A549 (cell line): ENCODE measurements around the gene EDA. TPM values are rescaled to one million over a fixed set of nuclear protein-coding genes. Genes with fewer than 3 reads are reported as not detected.

ENCODE experiments used
- ATAC-seq, 2 experiments: fragments of 200-7000 bp in 1 of 2; fragments of >200 bp in 1 of 2; cut with Nextera tagmentation in 1 of 2; cut with Tn5 transposase in 1 of 2; 3 replicates each; pipeline versions ENCODE4 v1.8.0 to v1.9.1; 2018 to 2020; ENCODE audit warnings: mild to moderate bottlenecking in 1 of 2, moderate library complexity in 1 of 2
- CTCF ChIA-PET: fragments of 300-600 bp; sonication (Branson Sonifier 250); formaldehyde crosslinking; extraction: SDS; loops from one replicate; lab custom pipeline; 2021; ENCODE audit warnings: antibody characterized with exemption, inconsistent platforms; lab: Yijun Ruan, JAX
- POLR2A ChIA-PET: fragments of 350-600 bp; formaldehyde crosslinking; extraction: SDS; loops from one replicate; lab custom pipeline; 2021; ENCODE audit warnings: antibody characterized with exemption, inconsistent platforms; lab: Yijun Ruan, JAX
- DNase-seq, 2 experiments: peaks; one replicate each; pipeline versions ENCODE4 v3.0.0 to v3.0.0-alpha.2; 2011 to 2016; ENCODE audit warnings: low read depth in 1 of 2, low spot score in 1 of 2
- FAIRE-seq: peaks from 2 replicates; lab custom pipeline; 2011; peaks lifted over from hg19 to GRCh38; lab: Jason Lieb, UNC
- H3K27ac ChIP-seq, 2 experiments: fragments of >200 bp; sonication (Bioruptor Twin); formaldehyde crosslinking; 3 replicates each; pipeline ENCODE4 v1.5.1; 2016 to 2017
- H3K4me1 ChIP-seq: fragments of >200 bp; sonication (Bioruptor Twin); formaldehyde crosslinking; 3 replicates; pipeline ENCODE4 v1.6.1; 2016
- H3K4me2 ChIP-seq: fragments of >200 bp; sonication (Bioruptor Twin); formaldehyde crosslinking; 3 replicates; pipeline ENCODE4 v1.6.1; 2016
- H3K4me3 ChIP-seq: fragments of >200 bp; sonication (Bioruptor Twin); formaldehyde crosslinking; 3 replicates; pipeline ENCODE4 v1.5.1; 2016
- H3K9me3 ChIP-seq: fragments of >200 bp; sonication (Bioruptor Twin); formaldehyde crosslinking; 3 replicates; pipeline ENCODE4 v1.6.1; 2016
- CHD4 ChIP-seq: fragments of 200-600 bp; sonication (generic); IDR thresholded peaks from 2 replicates; pipeline ENCODE4 v1.6.1; 2016; ENCODE audit warnings: antibody characterized with exemption, mild to moderate bottlenecking, borderline replicate concordance
- ESRRA ChIP-seq: fragments of 150-350 bp; IDR thresholded peaks from 2 replicates; pipeline ENCODE4 v1.6.1; 2014; ENCODE audit warnings: mild to moderate bottlenecking, low read length, borderline replicate concordance
- FOSL2 ChIP-seq, 2 experiments: fragments of 450-650 bp in 1 of 2; fragments of >200 bp in 1 of 2; sonication (Bioruptor Twin) in 1 of 2; formaldehyde crosslinking; IDR thresholded peaks; 2 replicates each; pipeline versions ENCODE4 v1.5.0 to v1.6.1; 2016 to 2020; ENCODE audit warnings: mild to moderate bottlenecking in 1 of 2, moderate library complexity in 1 of 2
- GATA3 ChIP-seq: IDR thresholded peaks from 2 replicates; pipeline ENCODE4 v1.6.1; 2012; ENCODE audit warnings: borderline replicate concordance
- HDAC2 ChIP-seq: fragments of 200-600 bp; sonication (generic); IDR thresholded peaks from 2 replicates; pipeline ENCODE4 v1.6.1; 2016
- HOXB5 ChIP-seq: fragments of 250-450 bp; sonication (Bioruptor Pico); IDR thresholded peaks from 2 replicates; pipeline ENCODE4 v1.5.0; 2020; ENCODE audit warnings: mild to moderate bottlenecking, moderate library complexity
- MAFK ChIP-seq: fragments of 450-650 bp; IDR thresholded peaks from 2 replicates; pipeline ENCODE4 v1.6.1; 2014; ENCODE audit not compliant: partially characterized antibody
- PHF8 ChIP-seq: fragments of 200-600 bp; sonication (generic); IDR thresholded peaks from 2 replicates; pipeline ENCODE4 v1.6.1; 2016; ENCODE audit warnings: low read depth, mild to moderate bottlenecking, antibody characterized with exemption, moderate library complexity, borderline replicate concordance
- POLR2A ChIP-seq: IDR thresholded peaks from 2 replicates; pipeline ENCODE4 v1.6.1; 2012; ENCODE audit warnings: mild to moderate bottlenecking, low read length
- POLR2AphosphoS2 ChIP-seq: conservative IDR thresholded peaks from 2 replicates; pipeline ENCODE4 v1.6.1; 2012; ENCODE audit warnings: low read length, improper control_type of control experiment, inconsistent platforms
- RCOR1 ChIP-seq: fragments of 150-350 bp; IDR thresholded peaks from 2 replicates; pipeline ENCODE4 v1.6.1; 2014; ENCODE audit warnings: antibody characterized with exemption, low read length, low read depth
- SMC3 ChIP-seq: fragments of >200 bp; sonication (Bioruptor Twin); formaldehyde crosslinking; IDR thresholded peaks from 3 replicates; pipeline ENCODE4 v1.6.1; 2018; ENCODE audit warnings: inconsistent platforms
- SREBF2 ChIP-seq: fragments of 450-650 bp; IDR thresholded peaks from 2 replicates; pipeline ENCODE4 v1.6.1; 2014; ENCODE audit warnings: mild to moderate bottlenecking, moderate library complexity
- TFCP2L1 ChIP-seq: fragments of 250-450 bp; sonication (Bioruptor Pico); IDR thresholded peaks from 2 replicates; pipeline ENCODE4 v1.5.0; 2021; ENCODE audit warnings: mild to moderate bottlenecking
- ZC3H11A ChIP-seq: fragments of 450-650 bp; IDR thresholded peaks from 2 replicates; pipeline ENCODE4 v1.6.1; 2014; ENCODE audit warnings: antibody characterized with exemption, mild to moderate bottlenecking
- WGBS: methylation state at CpG from one replicate; pipeline ENCODE4 v1.1.6; 2017; ENCODE audit errors: missing lambda C conversion rate; 5-methylcytosine and 5-hydroxymethylcytosine counted together
- polyA plus RNA-seq, 4 experiments: library from polyadenylated mRNA; depleted of rRNA in 3 of 4; stranded (reverse); fragments of >200 nt; fragmentation: RNase III in 1 of 4; extraction: RNeasy Plus Mini Kit Qiagen cat#74134 plus additional on column Dnase treatment in 1 of 4; gene quantifications; 2 replicates in 3 of 4; 3 replicates in 1 of 4; pipeline ENCODE4 v1.2.3, GENCODE V29; 2011 to 2017
- TF ChIP-seq, protein P1 (sequence below): fragments of 150-350 bp; IDR thresholded peaks from 2 replicates; pipeline ENCODE4 v1.6.1; 2014; ENCODE audit warnings: low read depth, mild to moderate bottlenecking, low read length
- TF ChIP-seq, protein P2 (sequence below): IDR thresholded peaks from 2 replicates; pipeline ENCODE4 v1.6.1; 2012
- TF ChIP-seq, protein P3 (sequence below): IDR thresholded peaks from 2 replicates; pipeline ENCODE4 v1.6.1; 2012
- TF ChIP-seq, protein P4 (sequence below): fragments of 450-650 bp; IDR thresholded peaks from 2 replicates; pipeline ENCODE4 v1.6.1; 2014; ENCODE audit warnings: antibody characterized with exemption

The EDA gene
- polyA plus RNA-seq, 2 of the 4 experiments (the other 2 are of a cell fraction) = 0.25 to 0.26 TPM

DNA sequence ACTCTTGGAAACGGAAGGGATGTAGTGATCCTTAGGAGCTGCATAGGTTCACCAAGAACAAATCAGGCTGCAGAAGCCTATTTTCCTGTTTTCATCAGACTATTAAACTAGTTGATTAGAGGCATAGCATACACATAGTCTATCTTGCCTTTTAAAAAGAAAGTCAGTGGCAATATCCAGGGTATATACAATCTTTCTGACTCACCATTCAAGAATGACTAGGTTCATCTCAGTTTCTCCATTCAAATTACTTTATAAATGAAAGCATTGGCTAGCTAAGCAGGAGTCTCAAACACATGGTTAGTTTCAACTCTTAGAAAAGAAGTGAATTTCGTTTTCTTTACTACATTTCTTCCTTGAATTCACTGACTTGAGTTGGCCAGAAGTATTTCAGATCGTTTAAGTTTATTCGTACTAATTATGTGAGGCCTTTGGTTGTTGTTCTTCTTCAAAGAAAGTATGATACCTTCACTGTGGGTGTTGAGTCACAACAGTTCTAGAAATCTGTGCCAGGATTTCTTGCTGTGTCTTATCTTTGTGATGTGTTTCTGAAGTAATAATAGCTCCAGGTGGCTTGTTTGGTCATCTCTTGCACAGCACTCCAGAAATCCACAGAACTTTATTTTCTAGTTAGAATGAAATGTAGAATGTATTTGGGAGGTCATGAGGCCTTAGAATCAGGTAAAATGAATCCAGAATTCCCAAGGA is 345.6 kb downstream of the EDA start:
- no peaks in the 10 kb centered on the region for H3K4me1 ChIP-seq
- ChIA-PET CTCF (interaction anchor here (0.6 kb wide), 1 partner anchor 562 kb away, joined by 4 read pairs; no protein-coding TSS in a partner anchor), POLR2A (no interaction called here)
- no peaks in the 10 kb centered on the region for H3K9me3 ChIP-seq
- TF ChIP-seq, protein P1, sequence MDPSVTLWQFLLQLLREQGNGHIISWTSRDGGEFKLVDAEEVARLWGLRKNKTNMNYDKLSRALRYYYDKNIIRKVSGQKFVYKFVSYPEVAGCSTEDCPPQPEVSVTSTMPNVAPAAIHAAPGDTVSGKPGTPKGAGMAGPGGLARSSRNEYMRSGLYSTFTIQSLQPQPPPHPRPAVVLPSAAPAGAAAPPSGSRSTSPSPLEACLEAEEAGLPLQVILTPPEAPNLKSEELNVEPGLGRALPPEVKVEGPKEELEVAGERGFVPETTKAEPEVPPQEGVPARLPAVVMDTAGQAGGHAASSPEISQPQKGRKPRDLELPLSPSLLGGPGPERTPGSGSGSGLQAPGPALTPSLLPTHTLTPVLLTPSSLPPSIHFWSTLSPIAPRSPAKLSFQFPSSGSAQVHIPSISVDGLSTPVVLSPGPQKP = no peak
- TF ChIP-seq RCOR1 = no peak
- TF ChIP-seq ZC3H11A = no peak
- no peak for TF ChIP-seq SMC3
- TF ChIP-seq GATA3 = no peak
- TF ChIP-seq SREBF2 = no peak
- TF ChIP-seq, protein P2, sequence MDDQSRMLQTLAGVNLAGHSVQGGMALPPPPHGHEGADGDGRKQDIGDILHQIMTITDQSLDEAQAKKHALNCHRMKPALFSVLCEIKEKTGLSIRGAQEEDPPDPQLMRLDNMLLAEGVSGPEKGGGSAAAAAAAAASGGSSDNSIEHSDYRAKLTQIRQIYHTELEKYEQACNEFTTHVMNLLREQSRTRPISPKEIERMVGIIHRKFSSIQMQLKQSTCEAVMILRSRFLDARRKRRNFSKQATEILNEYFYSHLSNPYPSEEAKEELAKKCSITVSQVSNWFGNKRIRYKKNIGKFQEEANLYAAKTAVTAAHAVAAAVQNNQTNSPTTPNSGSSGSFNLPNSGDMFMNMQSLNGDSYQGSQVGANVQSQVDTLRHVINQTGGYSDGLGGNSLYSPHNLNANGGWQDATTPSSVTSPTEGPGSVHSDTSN = no peak
- no peak for TF ChIP-seq HOXB5 (CRISPR knock-in tag)
- no peak for TF ChIP-seq POLR2AphosphoS2
- no peak for TF ChIP-seq HDAC2
- no peak for TF ChIP-seq FOSL2 (IDR thresholded peaks at IDR 0.05)
- TF ChIP-seq FOSL2 (CRISPR knock-in tag; IDR thresholded peaks at IDR 0.05) = no peak
- TF ChIP-seq, protein P3, sequence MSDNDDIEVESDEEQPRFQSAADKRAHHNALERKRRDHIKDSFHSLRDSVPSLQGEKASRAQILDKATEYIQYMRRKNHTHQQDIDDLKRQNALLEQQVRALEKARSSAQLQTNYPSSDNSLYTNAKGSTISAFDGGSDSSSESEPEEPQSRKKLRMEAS = no peak
- TF ChIP-seq TFCP2L1 (CRISPR knock-in tag) = no peak
- WGBS = 45% methylated on average over 4 of the region's 4 CpGs
- no peak overlapping the region for H3K4me3 ChIP-seq
- ATAC-seq (no peak), FAIRE-seq (no peak), DNase-seq (no peak)
- H3K27ac ChIP-seq = no peak overlapping the region
- no peak overlapping the region for H3K4me2 ChIP-seq

DNA sequence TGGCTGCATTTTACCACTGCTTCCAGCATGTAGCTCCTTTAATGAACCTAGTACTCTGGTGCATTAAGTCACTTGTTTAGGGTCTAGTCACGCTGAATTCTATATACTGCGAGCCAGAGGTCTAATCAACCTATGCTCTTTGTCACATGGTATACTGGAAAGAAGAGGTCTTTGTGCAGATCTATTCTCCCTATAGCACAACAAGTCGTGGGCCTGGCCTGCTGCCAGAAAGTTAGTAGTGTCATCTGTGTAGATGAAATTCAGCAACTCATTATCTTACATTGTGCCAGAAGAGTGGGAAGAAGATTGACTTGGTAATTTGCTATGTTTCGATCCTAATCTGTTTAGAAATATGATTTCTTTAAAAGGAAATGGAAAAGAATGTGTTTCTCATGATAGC is 353.0 kb downstream of the EDA start:
- H3K9me3 ChIP-seq = no peaks in the 10 kb centered on the region
- no peak overlapping the region for H3K4me3 ChIP-seq
- H3K27ac ChIP-seq = no peak overlapping the region
- TF ChIP-seq PHF8 (no peak), GATA3 (no peak), MAFK (no peak)
- TF ChIP-seq, protein P4, sequence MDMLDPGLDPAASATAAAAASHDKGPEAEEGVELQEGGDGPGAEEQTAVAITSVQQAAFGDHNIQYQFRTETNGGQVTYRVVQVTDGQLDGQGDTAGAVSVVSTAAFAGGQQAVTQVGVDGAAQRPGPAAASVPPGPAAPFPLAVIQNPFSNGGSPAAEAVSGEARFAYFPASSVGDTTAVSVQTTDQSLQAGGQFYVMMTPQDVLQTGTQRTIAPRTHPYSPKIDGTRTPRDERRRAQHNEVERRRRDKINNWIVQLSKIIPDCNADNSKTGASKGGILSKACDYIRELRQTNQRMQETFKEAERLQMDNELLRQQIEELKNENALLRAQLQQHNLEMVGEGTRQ = no peak
- TF ChIP-seq, all 56 proteins: peak for 0
- DNase-seq = no peak
- ChIA-PET CTCF (no interaction called here), POLR2A (no interaction called here)
- FAIRE-seq = peak; percentile 74
- Histone ChIP-seq H3K4me1 (no peaks in the 10 kb centered on the region), H3K4me2 (no peak overlapping the region)
- ATAC-seq = no peak
- WGBS = 5% methylated on average over 3 of the region's 4 CpGs

DNA sequence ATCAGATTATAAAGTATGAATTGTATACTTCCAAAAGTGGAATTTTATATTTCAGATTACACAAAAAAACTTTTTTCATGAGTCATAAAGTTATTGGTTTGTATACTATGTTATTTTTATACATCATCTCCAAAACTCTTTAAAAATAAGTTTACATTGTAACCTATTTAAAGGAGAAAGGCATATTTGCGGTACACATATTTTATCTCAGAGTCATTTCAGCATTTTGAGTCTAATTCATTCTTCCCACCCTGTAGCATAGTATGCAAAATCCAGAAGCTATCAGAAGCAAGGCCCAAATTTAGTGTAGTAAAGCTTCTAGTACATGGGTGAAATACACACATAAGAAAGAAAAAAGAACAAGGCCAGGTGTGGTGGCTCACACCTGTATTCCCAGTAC is 353.5 kb downstream of the EDA start:
- H3K27ac ChIP-seq = no peak overlapping the region
- no peak for DNase-seq
- H3K4me2 ChIP-seq = no peak overlapping the region
- CTCF ChIA-PET = no interaction called here
- TF ChIP-seq RCOR1 (no peak), CHD4 (no peak), ESRRA (no peak), POLR2A (no peak)
- TF ChIP-seq, all 56 proteins: peak for 0
- 88% methylated on average over 1 of the region's 1 CpG for WGBS
- no peaks in the 10 kb centered on the region for H3K4me1 ChIP-seq
- no peak overlapping the region for H3K4me3 ChIP-seq
- ATAC-seq (no peak), FAIRE-seq (no peak)
- POLR2A ChIA-PET = no interaction called here
- H3K9me3 ChIP-seq = no peaks in the 10 kb centered on the region
